ENCODE measurements around the gene OBP2B. TPM values are rescaled to one million over a fixed set of nuclear protein-coding genes. Genes with fewer than 3 reads are reported as not detected.

The OBP2B gene
- polyA plus RNA-seq, 1 donor (not counting 4 experiments of a cell fraction or from before 2014, with no cell fraction given) = not detected

GRCh38 chr9:133203506-133204075, 5.5 kb downstream of the OBP2B start:
- dilution Hi-C loops (cut with MboI; ENCODE audit: extremely low pct_ligation_motif_present, low sequenced_read_pairs) = no loop called here
- peaks cover 7% of the 10 kb centered on the region for H3K27me3 ChIP-seq (ENCODE audit: control insufficient read depth, extremely low read depth, insufficient read depth, low read length)
- DNase-seq (ENCODE audit: low read depth, low spot score) (no peak), FAIRE-seq (no peak)
- H3K4me3 ChIP-seq (ENCODE audit: control insufficient read depth in 2 of 3, extremely low read depth in 1 of 3, insufficient read depth in 2 of 3, low read depth in 1 of 3, low read length in 3 of 3) = no peak overlapping the region
- H3K27ac ChIP-seq (ENCODE audit: control insufficient read depth, insufficient read depth, low read length) = no peak overlapping the region
- no peaks in the 10 kb centered on the region for H3K9me1 ChIP-seq (ENCODE audit: control insufficient read depth, extremely low read depth, insufficient read depth, low read length)
- H3K9me3 ChIP-seq (ENCODE audit: control insufficient read depth, low read depth, low read length) = no peaks in the 10 kb centered on the region
- no peaks in the 10 kb centered on the region for H3K36me3 ChIP-seq (ENCODE audit: control insufficient read depth in 2 of 2, extremely low read depth in 1 of 2, insufficient read depth in 2 of 2, low read length in 2 of 2)
- no peak overlapping the region for H3K4me2 ChIP-seq (ENCODE audit: control insufficient read depth, extremely low read depth, insufficient read depth, low read depth, low read length)
- H3K9ac ChIP-seq (ENCODE audit: control insufficient read depth, extremely low read depth, insufficient read depth, low read length) = no peak overlapping the region
- H2AFZ ChIP-seq (ENCODE audit: control insufficient read depth, low read length) = no peak overlapping the region
- no peaks in the 10 kb centered on the region for H3K4me1 ChIP-seq (ENCODE audit: control insufficient read depth, extremely low read depth, insufficient read depth, low read length)
- no peaks in the 10 kb centered on the region for H3K79me2 ChIP-seq (ENCODE audit: control insufficient read depth, insufficient read depth, low read length)
- H4K20me1 ChIP-seq (ENCODE audit: control insufficient read depth, extremely low read depth, insufficient read depth, low read length) = no peaks in the 10 kb centered on the region
- no peak for TF ChIP-seq EZH2 (IDR thresholded peaks at IDR 0.05; ENCODE audit: low read length)
- TF ChIP-seq CTCF (optimal IDR thresholded peaks at IDR 0.05 in 1 of 3, IDR thresholded peaks at IDR 0.05 in 1 of 3, conservative IDR thresholded peaks at IDR 0.05 in 1 of 3; ENCODE audit: extremely low read depth in 1 of 3, insufficient read depth in 2 of 3, low read length in 3 of 3) = no peak

GRCh38 chr9:133202688-133203453, 6.2 kb downstream of the OBP2B start:
- Histone ChIP-seq H2AFZ (ENCODE audit: control insufficient read depth, low read length) (no peak overlapping the region), H3K9me3 (ENCODE audit: control insufficient read depth, low read depth, low read length) (no peaks in the 10 kb centered on the region), H3K9ac (ENCODE audit: control insufficient read depth, extremely low read depth, insufficient read depth, low read length) (no peak overlapping the region), H3K4me1 (ENCODE audit: control insufficient read depth, extremely low read depth, insufficient read depth, low read length) (no peaks in the 10 kb centered on the region), H3K9me1 (ENCODE audit: control insufficient read depth, extremely low read depth, insufficient read depth, low read length) (no peaks in the 10 kb centered on the region), H3K4me3 (ENCODE audit: control insufficient read depth in 2 of 3, extremely low read depth in 1 of 3, insufficient read depth in 2 of 3, low read depth in 1 of 3, low read length in 3 of 3) (no peak overlapping the region), H3K27me3 (ENCODE audit: control insufficient read depth, extremely low read depth, insufficient read depth, low read length) (peaks cover 7% of the 10 kb centered on the region), H3K27ac (ENCODE audit: control insufficient read depth, insufficient read depth, low read length) (no peak overlapping the region), H3K4me2 (ENCODE audit: control insufficient read depth, extremely low read depth, insufficient read depth, low read depth, low read length) (no peak overlapping the region), H3K79me2 (ENCODE audit: control insufficient read depth, insufficient read depth, low read length) (no peaks in the 10 kb centered on the region), H3K36me3 (ENCODE audit: control insufficient read depth in 2 of 2, extremely low read depth in 1 of 2, insufficient read depth in 2 of 2, low read length in 2 of 2) (no peaks in the 10 kb centered on the region), H4K20me1 (ENCODE audit: control insufficient read depth, extremely low read depth, insufficient read depth, low read length) (no peaks in the 10 kb centered on the region)
- dilution Hi-C loops (cut with MboI; ENCODE audit: extremely low pct_ligation_motif_present, low sequenced_read_pairs) = no loop called here
- DNase-seq (ENCODE audit: low read depth, low spot score) (no peak), FAIRE-seq (no peak)
- TF ChIP-seq CTCF (optimal IDR thresholded peaks at IDR 0.05 in 1 of 3, IDR thresholded peaks at IDR 0.05 in 1 of 3, conservative IDR thresholded peaks at IDR 0.05 in 1 of 3; ENCODE audit: extremely low read depth in 1 of 3, insufficient read depth in 2 of 3, low read length in 3 of 3) (no peak), EZH2 (IDR thresholded peaks at IDR 0.05; ENCODE audit: low read length) (no peak)
